ENCODE measurements around the gene ZRANB2.

GRCh38 chr1:71072273-71072672, 8.6 kb downstream of the ZRANB2 start:
- TF ChIP-seq CTCF (IDR thresholded peaks at IDR 0.05) (no peak), POLR2A (IDR thresholded peaks at IDR 0.05) (no peak)

All from sigmoid colon (tissue), 3 donors.